Measurements from ENCODE around the gene AURKAIP1.
"Not testable (repeated sequence)": the region's sequence is repeated elsewhere in the genome, so short reads cannot be mapped to it uniquely, and the experiment has no call there.

AURKAIP1 gene

DNA sequence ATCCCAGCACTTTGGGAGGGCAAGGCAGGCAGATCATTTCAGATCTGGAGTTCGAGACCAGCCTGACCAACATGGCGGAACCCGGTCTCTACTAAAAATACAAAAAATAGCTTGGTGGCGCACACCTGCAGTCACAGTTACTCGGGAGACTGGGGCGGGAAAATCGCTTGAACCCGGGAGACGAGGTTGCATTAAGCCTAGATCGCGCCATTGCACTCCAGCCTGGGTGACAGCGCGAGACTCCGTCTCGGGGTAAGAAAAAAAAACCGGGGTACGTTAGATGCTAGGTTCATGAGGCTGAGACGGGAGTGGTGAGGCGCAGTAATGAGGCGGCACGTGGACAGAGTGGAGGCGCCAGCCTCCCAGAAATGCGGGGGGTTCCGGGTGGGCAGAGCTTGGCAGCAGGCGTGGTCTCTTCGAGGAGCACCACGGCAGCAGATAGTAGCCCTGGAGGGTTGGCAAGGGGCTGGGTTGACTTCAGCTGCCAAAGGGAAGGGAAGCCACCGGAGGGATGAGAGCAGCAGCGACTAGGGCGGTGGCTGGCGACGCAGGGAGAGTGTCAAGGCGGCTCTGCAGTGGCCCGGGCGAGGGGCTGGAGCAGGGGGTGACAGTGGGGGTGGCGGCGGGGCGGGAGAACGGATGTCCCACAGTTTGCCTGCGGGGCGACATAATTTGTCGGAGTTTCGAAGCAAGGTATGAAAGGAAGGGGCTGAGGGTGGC is 31.3 kb upstream of the AURKAIP1 start:
- peak; percentile 76 for DNase-seq

DNA sequence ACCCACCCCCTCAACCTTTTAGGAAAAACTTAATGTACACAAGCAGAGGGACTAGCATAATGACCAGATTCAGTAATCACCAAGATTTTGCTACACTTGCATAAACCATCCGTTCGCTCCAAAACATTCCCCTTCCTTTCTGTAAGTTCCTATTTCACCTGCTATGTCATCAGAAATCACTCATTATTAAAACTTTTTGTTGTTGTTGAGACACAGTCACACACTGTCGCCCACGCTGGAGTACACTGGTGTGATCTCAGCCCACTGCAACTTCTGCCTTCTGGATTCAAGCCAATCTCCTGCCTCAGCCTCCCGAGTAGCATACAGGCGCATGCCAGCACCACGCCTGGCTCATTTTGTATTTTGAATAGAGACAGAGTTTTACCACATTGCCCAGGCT is 28.6 kb upstream of the AURKAIP1 start:
- DNase-seq, result no peak

DNA sequence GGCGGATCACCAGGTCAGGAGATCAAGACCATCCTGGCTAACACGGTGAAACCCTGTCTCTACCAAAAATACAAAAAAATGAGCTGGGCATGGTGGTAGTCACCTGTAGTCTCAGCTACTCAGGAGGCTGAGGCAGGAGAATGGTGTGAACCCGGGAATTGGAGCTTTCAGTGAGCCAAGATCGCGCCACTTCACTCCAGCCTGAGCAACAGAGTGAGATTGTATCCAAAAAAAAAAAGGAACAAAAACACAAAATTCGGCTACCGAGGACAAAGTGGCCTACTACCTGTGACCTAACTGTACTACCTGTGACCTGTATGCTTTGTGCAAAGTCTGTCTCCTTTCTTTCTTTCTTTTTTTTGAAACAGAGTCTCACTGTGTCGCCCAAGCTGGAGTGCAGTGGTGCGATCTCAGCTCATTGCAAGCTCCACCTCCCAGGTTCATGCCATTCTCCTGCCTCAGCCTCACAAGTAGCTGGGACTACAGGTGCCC is 27.9 kb upstream of the AURKAIP1 start:
- not testable (repeated sequence) for DNase-seq

DNA sequence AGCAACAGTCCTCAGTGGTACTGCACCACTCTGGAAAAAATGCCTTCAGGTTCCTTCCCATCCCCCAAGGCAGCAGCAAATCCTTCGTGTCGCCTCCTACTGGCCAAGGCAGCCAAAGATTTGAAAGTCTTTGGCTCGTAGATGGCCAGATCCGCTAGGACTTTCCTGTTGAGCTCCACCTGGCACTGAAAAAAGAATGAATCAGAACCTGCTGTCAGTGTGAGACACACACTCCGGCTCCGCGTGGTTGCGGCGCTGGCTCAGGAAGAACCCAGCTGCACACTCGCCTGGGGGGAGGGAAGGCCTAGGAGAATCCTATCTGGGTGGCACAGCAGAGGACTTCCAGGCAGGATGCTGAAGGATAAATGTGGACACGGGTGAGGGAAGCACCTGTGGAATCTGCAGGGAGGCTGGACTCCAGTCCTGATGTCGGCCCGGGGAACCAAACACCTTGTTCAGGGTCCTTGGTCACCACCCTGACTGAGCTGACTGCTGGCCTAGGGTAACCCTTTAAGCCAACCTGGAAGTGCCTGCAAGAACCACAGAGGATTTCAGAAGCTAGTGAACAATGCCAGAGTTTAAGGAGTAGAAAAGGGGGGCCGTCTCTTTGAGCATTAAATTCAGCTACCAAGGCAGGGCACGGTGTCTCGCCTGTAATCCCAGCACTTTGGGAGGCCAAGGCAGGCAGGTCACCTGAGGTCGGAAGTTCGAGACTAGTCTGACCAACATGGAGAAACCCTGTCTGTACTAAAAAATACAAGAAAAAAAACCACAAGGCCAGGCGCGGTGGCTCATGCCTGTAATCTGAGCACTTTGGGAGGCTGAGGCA is 27.3 kb upstream of the AURKAIP1 start:
- peak; percentile 82 for DNase-seq

DNA sequence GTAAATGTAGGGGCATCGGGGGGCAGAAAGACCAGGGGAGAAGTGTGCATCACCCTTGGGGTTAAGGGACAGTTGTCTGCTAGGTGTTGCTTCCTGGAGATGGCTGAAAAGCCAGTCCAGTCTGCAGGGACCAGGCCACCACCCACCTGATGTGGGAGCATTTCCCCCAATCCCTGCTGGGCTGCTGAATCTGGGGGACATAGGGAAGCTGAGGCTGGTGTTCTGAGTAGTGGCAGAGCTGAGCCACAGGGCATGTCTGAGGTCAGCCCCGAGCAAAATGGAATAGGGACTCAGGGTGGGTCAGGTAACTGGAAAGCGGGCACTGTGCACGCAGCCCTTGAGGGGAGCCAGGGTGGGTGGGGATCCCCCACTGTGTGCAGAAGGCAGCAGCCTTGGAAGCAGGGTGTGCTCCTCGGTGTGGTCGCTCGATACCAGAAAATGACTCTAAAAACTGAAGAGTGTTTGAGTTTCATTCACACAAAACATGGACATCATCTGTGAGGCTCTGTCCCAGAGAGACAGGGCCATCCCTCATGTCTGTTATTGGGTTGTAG is 26.5 kb upstream of the AURKAIP1 start:
- DNase-seq, result no peak

DNA sequence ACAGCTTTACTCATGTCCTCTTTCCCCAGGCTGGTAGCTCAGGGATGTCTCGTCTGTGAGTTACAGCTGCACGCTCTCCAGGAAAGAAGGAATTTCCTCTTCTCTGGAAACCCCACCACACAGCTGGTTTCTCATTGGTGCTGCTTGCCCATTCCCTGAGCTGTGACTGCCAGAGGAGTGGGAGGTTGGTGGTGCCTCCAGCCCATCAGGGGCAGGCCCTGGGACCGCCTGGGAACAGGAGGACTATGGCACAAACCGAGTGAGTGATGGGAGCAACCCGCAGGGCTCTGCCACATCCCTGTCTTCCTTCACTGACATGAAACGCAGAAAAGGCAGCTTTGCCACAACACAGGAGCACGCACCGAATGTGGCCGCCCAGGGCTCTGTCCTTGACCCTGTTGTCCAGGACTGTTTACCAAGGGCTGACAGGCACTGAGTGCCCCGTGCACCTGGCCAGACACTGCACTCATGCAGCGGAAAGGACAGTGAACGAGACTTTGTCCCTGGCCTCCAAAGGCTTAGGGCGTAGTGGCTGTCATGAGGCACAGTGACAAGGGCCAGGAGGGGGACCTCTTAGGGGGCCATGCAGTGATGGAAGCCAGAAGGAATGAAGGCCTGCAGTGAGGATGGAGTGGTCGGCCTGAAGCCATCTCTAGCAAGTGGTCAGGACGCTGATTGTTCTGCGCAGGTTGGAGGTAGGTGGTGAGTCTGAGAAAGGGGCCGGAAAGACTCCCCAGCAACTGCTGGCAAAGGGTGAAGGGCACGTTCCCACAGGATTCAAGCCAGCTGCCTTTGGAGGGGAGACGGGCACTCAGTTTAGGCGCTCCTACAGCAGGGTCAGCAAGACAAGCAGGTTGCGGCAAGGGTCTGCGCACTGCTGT is 25.8 kb upstream of the AURKAIP1 start:
- DNase-seq, result no peak

DNA sequence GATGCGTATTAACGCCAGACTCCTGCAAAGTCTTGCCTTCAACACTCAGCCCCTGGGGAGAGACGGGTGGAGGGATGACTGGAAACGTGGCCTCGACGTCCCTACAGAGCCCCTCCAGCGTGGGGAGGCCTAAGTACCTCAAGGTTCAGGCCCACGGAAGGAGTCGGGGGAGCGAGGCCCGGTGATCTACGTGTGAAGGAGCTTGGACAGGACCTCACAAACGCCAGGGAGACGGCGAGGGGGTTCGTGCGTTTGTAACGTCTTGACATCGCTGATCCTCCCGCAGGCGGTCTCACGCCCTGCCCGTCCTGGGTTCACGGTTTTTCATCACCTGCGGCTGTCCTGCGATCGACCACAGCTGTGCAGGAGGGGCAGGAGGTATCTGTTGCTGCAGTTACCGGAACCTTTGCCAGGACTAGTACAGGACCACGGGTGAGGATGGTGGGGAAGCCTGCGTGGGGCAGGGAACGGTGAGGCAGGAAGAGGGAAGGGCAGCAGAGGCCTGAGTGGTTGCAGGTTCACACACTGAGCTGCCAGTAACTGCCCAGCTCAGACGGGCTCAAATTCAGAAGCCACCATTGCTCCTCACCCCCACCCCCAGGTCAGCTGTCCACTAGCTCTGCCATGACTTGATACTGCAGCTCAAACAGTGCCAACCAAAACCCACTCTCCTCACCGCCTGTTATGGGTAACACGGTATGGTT is 25.0 kb upstream of the AURKAIP1 start:
- peak; percentile 65 for DNase-seq

DNA sequence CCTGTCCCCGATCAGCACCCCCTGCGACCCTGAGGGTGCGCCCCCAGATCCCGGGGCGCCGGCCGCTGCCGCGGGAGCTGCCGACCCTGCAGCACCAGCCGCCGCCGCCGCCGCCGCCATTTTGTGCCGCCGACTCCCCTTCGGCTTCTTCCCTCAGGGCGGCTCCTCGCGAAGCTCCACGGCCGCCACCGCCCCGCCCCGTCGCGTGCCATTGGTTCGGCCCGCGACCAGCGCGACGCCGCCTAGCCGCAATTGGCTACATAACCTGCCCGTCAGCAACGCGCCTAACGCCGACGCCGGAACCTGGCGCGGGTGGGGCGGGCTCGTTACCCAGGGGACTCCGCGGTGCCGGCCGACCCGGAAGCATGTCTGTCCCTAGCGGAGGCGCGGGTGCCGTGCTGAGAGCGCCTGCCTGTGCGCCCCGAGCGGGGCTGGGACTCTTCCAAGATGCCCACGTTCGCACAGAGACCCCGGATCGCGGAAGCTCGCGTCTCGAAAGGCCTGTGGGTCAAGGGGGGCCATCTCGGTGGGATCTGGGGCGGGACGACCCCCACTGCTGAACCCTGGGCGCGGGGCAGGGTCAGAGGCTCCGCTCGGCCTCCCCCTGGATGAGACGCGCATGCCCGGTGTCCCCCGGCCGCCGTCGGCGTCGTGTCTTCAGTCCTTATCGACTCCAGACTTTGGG is 24.3 kb upstream of the AURKAIP1 start, which contains the start of gene CCNL2:
Gene CCNL2 (minus strand): TSS at position 149 of the 685 bp plus-strand sequence. CDS start 29 bp downstream, at position 120.
- DNase-seq, result peak; percentile 98

DNA sequence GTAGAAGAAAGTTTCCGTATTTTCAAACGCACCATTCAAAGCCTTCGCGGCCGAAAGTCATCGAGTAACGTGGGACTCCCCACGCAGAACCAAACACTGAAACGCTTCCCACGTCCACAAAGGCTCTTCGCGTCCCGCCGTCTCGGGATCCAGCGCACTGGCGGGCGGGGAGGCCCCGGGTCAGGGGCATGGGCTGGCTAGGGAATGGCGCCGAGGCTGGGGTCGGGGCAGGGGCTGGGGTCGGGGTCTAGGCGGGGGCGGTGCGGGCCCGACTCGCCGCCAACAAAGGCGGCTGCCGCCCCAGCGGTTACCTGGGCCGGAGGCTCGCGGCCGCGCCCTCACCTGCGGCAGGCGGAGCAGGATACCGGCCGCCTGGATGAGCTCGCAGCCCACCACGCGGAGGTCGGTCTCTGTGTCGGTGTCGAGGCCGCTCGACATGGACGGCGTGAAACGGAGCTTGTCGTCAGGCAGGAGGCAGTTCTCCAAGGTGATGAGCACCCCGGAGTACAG is 23.7 kb upstream of the AURKAIP1 start:
- DNase-seq, result no peak

DNA sequence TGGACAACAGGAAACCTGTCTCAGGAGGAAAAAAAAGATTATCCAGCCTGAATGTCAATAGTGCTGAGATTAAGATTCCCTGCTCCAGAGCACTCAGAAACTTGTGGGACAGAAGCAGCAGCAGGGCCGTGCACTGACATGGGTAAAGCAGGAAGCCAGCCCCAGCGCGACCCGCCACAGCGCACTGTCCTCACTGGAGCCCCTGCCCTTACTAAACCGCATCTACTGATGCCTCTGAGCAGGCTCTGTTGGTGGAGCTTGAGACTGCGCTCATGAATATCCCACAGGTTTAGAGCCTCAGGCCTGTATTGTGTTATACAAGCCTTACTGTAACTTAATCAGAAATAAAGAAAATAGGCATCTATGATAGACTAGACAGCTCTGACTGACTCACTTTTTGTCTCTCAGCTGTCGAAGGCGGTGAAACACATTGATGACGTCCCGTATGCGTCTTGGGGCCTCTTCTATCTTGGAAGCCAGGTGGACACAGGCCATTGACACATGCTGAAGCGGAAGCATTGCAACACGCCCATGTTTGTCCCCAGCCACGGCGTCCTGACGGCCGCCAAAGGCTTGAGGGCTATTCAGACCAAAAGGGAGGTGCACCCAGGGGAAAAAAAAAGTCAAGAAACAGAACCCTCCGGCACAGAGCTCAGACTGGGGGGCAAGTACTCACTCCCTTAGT is 23.0 kb upstream of the AURKAIP1 start:
- peak; percentile 64 for DNase-seq

DNA sequence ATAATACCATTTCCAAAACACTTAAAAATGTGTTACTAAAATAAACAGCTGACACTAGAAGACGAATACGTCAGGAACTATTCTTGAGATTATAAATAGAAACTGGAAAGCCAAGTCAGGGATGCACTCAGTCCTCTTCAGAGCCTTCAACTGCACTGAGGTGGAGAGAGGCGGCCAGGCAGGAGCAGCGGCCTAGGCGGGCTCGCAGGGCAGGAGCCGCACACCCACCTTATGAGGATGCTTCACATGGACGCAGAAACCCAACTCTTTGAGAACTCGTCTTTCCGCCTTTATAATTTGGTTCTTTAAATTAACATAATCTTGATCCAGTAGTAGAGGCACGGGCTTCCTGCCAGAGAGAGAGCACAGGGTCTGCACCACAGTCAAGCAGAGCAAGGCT is 20.2 kb upstream of the AURKAIP1 start:
- DNase-seq, result no peak

DNA sequence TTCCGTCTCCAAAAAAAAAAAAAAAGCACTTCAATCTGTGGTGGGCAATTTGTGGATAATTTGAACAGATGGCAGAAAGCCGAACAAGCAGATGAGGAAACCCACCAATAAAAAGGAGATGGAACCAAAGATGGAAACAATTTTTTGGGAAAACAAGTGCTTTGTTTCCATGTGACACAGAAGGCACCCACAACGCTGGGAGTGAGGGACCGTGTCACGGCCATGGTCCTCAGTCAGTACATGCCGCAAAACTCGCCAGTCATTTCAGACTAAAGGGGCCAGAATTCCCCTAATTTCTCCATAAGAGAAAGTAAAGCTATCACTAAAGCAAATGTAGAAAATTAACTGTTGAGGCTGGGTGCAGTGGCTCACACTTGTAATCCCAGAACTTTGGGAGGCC is 19.1 kb upstream of the AURKAIP1 start:
- DNase-seq, result no peak

DNA sequence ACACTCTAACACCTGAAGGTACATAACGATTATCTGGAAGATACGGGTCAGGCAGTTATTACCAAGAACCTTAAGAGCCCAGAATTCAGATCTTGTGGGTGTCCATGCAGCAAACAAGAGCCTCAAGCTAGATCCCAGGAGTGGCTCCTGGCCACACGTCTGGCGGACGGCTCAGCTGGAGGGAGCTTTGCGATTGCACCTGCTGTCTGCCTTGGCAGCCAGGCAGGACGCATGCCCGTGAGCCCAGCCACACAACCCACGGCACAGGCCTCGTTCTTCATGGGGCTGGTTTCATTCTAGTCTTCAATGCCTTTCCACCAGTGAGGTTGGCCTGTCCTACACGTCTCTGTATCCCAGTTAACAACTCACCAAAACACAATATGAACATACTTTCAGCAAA is 18.4 kb upstream of the AURKAIP1 start:
- DNase-seq, result no peak

DNA sequence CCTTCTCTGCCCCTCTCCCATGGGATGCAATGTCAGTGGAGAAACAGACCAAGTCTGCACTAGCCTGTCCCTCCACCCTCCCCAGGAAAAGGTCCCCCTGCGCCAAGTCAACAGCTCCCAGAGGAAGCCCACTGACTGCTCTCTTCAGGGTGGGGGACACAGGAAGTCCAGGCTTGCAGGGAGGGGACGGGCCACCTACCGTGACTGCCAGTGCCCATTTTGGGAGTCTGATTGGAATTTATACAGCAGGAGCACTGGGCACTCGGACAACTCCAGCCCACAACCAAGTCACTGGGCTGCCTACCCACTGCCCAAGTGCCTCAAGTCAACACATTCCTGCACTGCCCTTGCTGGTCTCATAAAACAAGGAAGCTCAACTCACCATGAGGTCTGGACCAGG is 18.0 kb upstream of the AURKAIP1 start:
- no peak for DNase-seq

DNA sequence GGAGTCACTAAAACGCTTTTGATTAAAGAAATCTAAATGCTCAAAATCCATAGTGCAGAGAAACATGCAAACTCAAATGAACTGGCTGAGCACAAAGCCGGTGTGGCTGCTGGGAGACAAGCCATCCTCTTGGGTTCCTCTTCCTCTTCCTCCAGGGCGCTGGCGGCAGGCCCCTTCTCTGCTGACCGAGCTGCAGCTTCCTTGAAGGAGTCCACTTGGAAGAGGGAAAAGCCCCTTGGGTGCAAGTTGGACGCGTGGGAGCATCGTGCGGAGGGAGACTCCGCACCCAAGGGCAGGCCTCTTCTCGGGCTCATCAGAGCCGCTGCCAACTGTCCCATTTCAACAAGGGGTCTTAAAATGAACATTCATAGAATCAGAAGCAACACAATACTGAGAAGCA is 16.2 kb upstream of the AURKAIP1 start:
- DNase-seq, result no peak

DNA sequence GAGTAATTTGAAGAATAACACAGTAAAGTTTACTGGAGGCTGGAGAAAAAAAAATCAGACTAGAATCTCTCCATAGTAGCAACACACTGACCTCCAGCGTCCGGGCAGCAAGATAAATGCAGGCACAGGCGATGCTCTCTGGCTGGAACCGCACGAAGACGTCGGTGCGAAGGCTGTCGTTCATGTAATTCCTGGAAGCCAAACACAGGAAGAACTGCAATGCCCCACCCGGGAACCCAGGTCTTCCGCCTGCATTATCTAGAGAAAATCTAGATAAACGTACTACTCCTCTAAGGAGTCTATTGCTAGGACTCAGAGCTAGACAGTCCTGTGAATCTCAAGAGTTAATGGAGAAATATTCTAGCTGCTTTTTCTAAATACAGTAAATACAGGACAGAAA is 15.7 kb upstream of the AURKAIP1 start:
- DNase-seq, result no peak

DNA sequence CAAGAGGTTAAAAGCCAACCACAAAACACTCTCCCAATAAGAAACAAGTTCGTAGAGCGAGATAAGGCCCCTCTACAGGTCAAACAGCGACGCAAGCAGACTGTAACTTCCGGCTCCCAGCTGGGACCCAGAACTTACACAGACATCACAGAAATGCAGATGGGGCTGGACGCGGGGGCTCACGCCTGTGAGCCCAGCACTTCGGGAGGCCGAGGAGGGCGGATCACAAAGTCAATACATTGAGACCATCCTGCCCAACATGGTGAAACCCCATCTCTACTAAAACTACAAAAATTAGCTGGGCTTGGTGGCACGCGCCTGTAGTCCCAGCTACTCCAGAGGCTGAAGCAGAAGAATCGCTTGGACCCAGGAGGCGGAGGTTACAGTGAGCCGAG is 13.1 kb upstream of the AURKAIP1 start:
- DNase-seq, result no peak

DNA sequence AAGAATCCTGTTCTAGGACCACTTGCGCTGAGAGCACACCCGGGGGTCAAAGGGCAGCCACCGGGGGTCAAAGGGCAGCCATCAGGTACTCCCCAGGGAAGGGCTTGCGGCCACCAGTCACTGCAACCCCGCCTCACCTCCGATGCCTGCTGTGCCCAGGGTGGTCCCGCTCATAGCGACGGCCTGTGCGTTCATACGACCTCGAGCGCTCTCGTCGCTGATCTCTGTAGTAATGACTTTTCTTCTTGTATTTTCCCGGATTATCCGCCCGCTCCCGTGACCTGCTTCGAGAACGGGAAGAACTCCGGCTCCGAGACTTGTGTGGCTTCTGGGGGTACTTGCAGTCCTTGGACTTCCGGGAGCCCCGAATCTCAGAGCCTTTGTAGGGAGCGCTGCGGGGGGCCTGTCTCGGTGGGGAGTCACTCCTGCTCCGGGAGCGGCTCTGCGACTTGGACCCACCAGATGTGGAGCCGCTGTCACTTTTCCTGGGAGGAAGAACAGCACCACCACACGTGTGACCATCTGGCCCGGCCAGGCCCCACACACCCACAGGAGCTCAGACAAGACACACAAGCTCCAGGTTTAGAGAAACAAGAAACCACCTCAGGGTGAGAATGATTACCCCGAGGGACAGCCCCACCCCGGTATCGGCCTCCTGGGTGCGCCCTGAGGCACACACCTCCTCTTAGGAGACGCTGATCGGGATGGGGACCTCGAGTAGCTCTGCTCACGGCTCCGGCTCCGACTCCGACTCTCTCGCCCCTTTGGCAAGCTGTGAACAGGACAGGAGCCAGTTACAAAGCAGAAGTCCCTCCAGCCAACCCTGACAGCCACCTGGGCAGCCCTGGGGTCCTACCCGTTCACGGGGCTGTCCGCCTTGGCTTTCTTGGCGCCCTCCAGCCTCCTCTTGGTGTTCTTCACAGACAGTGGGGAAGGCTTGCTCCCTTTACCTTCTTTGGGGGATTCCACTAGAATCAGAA is 12.4 kb upstream of the AURKAIP1 start:
- no peak for DNase-seq

DNA sequence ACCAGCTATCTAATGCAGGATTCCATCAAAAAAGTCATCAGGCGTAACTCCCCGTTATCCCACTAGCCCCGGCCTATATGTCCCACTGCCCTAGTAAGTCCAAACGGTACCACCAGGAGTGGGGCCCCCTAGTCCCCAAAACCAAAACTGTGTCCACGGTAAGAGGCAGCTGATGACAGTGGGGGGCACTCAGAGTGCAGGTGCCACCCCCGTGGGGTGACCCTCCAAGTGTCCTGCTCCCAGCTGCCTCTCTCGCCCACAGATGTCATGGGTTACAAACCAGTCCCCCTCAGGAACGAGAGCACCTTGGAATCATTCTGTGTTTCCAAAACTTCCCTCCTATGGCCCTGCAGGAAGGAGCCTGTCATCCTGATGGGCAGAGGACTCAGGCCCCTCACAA is 10.9 kb upstream of the AURKAIP1 start:
- no peak for DNase-seq
